ENCODE data around the gene COL20A1.

- TF ChIP-seq POLR2AphosphoS5 (IDR thresholded peaks at IDR 0.05) (no peak), CTCF (IDR thresholded peaks at IDR 0.05) (no peak)
These were observed 8.4 kb upstream of the COL20A1 start for GRCh38 chr20:63284544-63284949.

All from stomach (tissue), 4 donors.